AG20443 (cell line): ENCODE data around the gene CRTC3.
A peak's percentile ranks its signal among the peaks of the same experiment; 100 is the strongest.
"Not testable (repeated sequence)": the region's sequence is repeated elsewhere in the genome, so short reads cannot be mapped to it uniquely, and the experiment has no call there.

Experiments used
- DNase-seq: peaks from one replicate; pipeline ENCODE4 v3.0.0; 2012; ENCODE audit warnings: low spot score, mixed read lengths

Gene CRTC3

DNA sequence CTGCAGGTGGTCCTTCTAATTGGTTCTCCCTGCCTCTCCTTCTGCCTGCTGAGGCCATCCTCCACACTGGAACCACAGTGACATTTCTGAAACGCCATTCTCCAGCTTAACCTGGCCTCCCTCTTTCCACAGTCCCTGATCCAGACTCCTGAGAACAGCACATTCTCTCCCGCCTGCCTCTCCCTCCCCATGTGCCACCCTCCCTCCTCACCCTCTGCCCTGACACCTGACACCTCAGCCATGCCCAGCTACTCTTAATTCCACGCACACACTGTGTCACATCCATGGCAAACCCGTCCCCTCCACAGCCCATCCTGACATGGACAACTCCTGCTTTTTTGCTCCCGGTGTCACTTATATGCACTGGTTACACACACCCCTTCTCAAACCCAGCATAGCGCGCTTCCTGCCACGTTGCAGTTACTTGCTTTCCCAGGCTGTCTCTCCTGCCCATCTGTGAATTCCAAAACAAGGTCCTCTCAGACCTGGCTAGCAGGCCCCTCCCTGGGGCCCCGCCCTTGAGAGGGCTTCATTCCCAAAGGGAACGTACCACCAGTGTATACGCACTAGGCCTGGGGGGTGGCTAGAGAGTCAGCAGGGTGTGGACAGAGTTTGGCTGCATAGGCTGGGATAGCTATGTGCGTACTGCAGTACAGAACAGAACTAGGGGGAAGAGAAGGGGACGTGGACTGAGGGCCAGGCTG, 94.7 kb downstream of the CRTC3 start:
- DNase-seq: no peak

- DNase-seq: no peak
Observed at GRCh38 chr15:90625037-90625436, 95.3 kb downstream of the CRTC3 start.

DNA sequence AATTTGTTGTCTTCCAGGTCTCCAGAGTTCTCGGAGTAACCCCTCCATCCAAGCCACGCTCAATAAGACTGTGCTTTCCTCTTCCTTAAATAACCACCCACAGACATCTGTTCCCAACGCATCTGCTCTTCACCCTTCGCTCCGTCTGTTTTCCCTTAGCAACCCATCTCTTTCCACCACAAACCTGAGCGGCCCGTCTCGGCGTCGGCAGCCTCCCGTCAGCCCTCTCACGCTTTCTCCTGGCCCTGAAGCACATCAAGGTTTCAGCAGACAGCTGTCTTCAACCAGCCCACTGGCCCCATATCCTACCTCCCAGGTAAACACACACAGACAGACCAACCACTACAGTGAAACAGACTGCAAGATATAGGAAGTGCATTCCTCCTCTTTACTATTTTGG, 99.5 kb downstream of the CRTC3 start:
- no peak for DNase-seq

DNA sequence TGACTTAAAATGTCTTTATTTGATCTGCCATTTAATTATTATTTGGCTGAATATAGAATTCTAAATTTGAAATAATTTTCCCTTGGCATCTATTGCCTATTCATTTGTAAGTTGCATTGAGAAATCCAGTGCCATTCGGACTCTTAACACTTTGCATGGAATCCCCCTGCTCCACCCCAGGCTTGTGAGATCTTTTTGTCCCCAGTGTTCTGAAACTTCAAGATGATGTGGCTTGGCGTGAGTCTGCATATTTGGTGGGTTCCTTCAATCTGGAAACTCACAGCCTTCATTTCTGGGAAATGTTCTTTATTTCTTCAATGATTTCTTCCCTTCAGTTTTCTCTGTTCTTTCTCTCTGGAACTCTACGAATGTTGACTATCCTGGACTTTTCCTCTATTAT, 103.6 kb downstream of the CRTC3 start:
- DNase-seq: no peak

DNA sequence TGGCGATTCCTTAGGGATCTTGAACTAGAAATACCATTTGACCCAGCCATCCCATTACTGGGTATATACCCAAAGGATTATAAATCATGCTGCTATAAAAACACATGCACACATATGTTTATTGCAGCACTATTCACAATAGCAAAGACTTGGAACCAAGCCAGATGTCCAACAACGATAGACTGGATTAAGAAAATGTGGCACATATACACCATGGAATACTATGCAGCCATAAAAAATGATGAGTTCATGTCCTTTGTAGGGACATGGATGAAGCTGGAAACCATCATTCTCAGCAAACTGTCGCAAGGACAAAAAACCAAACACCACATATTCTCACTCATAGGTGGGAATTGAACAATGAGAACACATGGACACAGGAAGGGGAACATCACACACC, 107.3 kb downstream of the CRTC3 start:
- DNase-seq: not testable (repeated sequence)

DNA sequence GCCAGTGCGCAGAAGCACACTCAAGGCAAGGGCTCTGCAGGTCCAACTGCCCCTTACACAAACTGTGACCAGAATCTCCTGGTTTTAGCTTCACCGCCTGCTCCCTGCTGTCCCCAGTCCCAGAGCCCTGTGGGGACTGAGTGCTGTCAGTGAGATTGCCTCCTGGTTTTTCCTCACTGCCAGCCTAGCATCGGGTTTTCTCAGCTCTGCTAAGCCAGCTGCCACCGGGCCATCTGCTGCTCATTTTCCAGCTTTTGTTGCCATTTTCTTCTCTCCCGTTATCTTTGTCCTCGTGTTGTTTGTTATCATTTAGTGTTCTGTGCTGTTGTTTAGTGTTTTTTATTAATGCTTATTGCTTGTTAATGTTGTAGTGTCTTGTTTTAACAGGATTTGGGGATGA, 108.0 kb downstream of the CRTC3 start:
- no peak for DNase-seq

DNA sequence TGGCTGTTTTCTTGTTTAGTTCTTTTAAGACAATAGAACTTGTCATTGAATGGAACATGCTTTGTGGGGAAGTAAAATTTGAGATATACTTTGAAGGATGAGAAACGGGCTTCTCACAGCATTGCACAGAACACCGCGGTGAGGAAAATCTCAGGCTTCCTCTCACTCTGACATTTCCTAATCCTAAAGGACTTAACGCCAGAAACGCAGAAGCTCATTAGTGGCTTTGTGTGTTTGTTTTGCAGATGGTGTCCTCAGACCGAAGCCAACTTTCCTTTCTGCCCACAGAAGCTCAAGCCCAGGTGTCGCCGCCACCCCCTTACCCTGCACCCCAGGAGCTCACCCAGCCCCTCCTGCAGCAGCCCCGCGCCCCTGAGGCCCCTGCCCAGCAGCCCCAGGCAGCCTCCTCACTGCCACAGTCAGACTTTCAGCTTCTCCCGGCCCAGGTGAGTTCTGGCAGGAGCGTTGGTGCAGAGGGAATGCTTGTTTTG, 108.5 kb downstream of the CRTC3 start:
- DNase-seq: no peak

DNA sequence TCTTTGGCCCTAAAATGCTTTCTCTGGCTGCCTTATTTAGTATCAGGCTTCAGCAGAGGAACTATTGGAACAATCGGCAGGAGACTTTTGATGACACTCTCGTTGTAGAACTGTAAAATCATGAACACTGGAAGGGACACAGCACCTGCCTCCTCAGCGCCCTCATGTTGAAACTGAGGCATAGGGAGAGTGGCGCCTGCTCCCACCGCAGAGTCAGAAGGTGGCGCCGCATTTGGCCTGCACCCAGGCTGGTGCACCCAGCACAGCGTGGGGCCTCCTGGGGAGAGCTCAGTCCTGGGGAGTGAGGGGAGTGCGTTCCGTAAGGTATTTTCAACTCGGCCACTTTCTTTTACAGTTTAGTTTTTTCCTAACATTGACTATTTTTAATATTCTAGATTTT, 109.2 kb downstream of the CRTC3 start:
- no peak for DNase-seq

GRCh38 chr15:90640862-90641261, 111.1 kb downstream of the CRTC3 start:
- DNase-seq: no peak

GRCh38 chr15:90641581-90642463, 112.1 kb downstream of the CRTC3 start:
- DNase-seq: no peak

DNA sequence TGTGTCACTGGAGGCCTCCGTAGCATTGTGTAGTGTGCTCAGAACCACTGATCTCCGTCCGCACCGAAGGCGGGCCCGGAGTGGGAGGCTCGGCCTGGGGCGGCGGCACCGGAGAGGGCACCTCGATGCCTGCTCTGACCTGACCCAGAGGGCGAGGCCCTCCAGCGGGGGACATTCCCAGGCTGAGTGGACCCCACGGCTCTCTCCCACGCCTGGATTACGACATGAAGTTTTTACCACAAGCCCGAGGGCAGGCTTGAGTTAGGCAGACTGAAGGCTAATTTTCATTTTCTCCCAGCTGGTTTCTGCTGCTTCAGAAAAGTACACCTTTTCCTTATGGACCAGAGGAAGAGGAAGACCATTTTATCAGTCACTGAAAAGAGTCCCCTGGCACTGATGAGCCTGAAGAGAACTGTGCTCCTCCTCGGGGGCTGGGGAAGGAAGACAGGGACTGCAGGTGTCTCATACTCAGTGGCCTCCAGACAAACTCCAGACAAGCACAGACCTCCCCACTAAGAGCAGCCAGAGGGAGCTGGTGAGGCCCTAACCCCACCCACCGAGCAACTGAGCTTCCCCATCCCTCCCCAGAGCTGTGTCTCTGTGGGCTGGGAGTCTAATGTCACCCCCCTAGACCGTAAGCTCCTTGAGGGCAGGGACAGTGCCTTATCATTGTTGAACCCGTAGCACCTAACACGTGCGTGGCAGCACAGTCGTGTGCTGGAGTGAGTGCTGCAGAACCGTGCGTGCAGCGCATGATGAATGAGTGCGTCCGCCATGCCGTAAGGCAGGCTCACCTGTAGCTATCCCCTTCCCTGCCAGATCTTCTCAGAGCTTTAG, 113.0 kb downstream of the CRTC3 start:
- DNase-seq: no peak

GRCh38 chr15:90643301-90643632, 113.5 kb downstream of the CRTC3 start:
- no peak for DNase-seq

DNA sequence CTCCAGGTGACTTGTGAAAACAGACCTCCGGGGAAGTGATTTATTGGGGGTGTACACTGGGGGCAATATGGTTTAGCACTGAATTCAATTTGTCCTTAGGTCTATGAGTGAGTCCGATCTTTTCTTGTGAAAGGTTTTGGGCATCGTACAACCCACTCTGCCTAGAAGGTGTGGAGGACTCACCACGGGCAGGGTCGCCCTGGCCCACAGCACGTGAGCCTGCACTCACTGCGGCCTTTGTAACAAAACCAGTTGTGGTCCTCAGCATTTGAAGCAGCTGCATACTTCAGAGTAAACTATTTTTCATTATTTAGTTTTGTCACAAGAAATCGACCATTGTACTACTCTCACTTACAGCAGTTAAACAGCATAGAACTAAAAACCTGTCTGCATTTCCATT, 114.8 kb downstream of the CRTC3 start:
- no peak for DNase-seq

- DNase-seq: no peak
Observed at GRCh38 chr15:90644952-90645725, 115.4 kb downstream of the CRTC3 start.

DNA sequence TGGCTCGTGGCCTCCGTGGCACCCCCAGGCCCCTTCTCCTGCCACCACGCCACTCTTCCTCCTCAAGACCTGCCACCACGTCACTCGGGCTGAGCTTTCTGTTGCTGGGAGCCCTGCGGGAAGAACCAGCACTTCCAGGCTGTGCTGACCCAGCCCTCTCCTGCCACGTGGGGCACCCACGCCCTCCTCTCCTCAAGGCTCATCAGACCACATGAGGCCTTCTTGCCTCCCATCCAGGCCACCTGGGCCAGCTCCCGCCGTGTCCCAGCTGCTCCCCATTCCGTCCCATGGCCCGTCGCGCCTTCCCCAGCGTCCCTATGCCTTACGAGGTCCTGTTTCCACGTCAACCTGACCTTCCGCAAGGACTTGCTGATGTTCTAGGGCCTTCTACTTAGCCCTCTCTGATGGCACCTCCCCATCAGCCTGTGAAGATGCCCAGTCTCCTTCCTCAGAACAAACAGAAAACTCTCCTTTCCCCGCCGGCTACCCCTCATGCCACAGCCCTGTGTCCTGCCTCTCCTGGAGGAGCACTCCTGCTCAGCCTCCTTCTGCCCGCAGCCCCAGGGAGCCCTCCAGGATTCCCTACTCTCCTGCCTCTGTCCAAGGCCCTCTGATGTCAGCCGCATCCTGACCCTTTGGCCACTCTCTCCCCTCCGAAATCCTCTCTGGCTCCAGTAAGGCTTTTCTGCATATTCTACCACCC, 116.3 kb downstream of the CRTC3 start:
- peak; percentile 43 for DNase-seq

DNA sequence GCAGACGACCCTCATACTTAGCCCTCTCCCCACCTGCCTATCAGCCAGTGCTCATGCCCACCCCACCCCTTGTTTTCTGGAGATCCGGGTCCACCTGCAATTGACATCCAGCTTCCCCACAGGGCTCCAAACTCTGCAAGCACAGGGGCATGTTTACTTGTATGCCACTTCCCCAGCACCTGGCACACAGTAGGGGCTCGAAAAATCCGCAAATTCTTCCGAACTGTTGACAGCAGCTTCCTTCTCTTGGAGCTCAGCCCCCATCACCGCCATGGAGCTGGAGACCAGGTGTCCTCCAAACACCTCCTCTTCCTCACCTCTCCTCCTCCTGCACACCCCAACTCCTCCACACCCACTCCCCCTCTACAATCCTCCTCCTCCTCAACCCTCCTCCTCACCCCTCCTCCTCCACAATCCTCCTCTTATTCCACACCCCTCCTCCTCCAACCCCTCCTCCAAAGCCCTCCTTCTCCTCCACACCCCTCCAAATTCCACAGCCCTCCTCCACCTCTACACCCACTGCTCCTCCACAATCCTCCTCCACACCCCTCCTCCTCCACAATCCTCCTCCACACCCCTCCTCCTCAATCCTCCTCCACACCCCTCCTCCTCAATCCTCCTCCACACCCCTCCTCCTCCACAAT, 117.1 kb downstream of the CRTC3 start:
- DNase-seq: no peak

DNA sequence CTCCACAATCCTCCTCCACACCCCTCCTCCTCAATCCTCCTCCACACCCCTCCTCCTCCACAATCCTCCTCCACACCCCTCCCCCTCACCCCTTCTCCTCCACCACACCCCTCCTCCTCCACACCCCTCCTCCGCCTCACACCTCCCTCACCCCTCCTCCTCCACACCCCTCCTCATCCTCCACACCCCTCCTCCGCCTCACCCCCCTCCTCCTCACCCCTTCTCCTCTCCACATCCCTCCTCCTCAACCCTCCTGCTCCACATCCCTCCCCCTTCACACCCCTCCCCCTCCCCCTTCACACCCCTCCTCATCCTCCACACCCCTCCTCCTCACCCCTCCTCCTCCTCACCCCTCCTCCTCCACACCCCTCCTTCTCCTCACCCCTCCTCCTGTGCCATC, 117.6 kb downstream of the CRTC3 start:
- DNase-seq: no peak

GRCh38 chr15:90648137-90649070, 118.7 kb downstream of the CRTC3 start:
- DNase-seq: peak; percentile 76
